ENCODE results near the gene LDLRAD2.

LDLRAD2 gene

GRCh38 chr1:21842606-21843162, 30.6 kb downstream of the LDLRAD2 start:
- DNase-seq (ENCODE audit: low read depth), result no peak

- DNase-seq (ENCODE audit: low read depth), result no peak
Measured at GRCh38 chr1:21843208-21843607, 31.1 kb downstream of the LDLRAD2 start.

- DNase-seq (ENCODE audit: low read depth), result no peak
Measured at GRCh38 chr1:21843996-21844395, 31.9 kb downstream of the LDLRAD2 start.

- no peak for DNase-seq (ENCODE audit: low read depth)
Measured at GRCh38 chr1:21845646-21846641, 33.9 kb downstream of the LDLRAD2 start.

GRCh38 chr1:21847223-21848205, 35.4 kb downstream of the LDLRAD2 start:
- no peak for DNase-seq (ENCODE audit: low read depth)

- no peak for DNase-seq (ENCODE audit: low read depth)
Measured at GRCh38 chr1:21848524-21849174, 36.6 kb downstream of the LDLRAD2 start.

- DNase-seq (ENCODE audit: low read depth), result no peak
Measured at GRCh38 chr1:21849909-21850576, 38.0 kb downstream of the LDLRAD2 start.

GRCh38 chr1:21851430-21852250, 39.6 kb downstream of the LDLRAD2 start:
- DNase-seq (ENCODE audit: low read depth), result no peak

- DNase-seq (ENCODE audit: low read depth), result no peak
Measured at GRCh38 chr1:21852282-21853130, 40.4 kb downstream of the LDLRAD2 start.

GRCh38 chr1:21853131-21853427, 41.0 kb downstream of the LDLRAD2 start:
- DNase-seq (ENCODE audit: low read depth), result no peak

GRCh38 chr1:21854090-21854750, 42.2 kb downstream of the LDLRAD2 start:
- DNase-seq (ENCODE audit: low read depth), result no peak

- no peak for DNase-seq (ENCODE audit: low read depth)
Measured at GRCh38 chr1:21854751-21855131, 42.7 kb downstream of the LDLRAD2 start.

- no peak for DNase-seq (ENCODE audit: low read depth)
Measured at GRCh38 chr1:21855257-21856096, 43.4 kb downstream of the LDLRAD2 start.

- DNase-seq (ENCODE audit: low read depth), result no peak
Measured at GRCh38 chr1:21857142-21857839, 45.2 kb downstream of the LDLRAD2 start.

- DNase-seq (ENCODE audit: low read depth), result no peak
Measured at GRCh38 chr1:21857840-21858670, 46.0 kb downstream of the LDLRAD2 start.

- DNase-seq (ENCODE audit: low read depth), result no peak
Measured at GRCh38 chr1:21859669-21860179, 47.7 kb downstream of the LDLRAD2 start.
